HG02763 (cell line): ENCODE results near the gene OR56A3.

ENCODE experiments used
- ATAC-seq: cut with Tn5 transposase; IDR thresholded peaks from one replicate; pipeline ENCODE4 v1.9.1; 2021; ENCODE audit warnings: mild to moderate bottlenecking, moderate library complexity; ENCODE audit not compliant: unreplicated experiment

The OR56A3 gene

GRCh38 chr11:5968394-5968793 lies 26.3 kb downstream of the OR56A3 start, which contains the start of gene OR56A5:
TSS of gene OR56A5 (minus strand) at chr11:5968494. CDS start at chr11:5968494, 0 bp downstream.
- ATAC-seq, result no peak

- ATAC-seq, result no peak
These were observed 31.5 kb downstream of the OR56A3 start for GRCh38 chr11:5973530-5973929.

- ATAC-seq, result no peak
These were observed 41.4 kb downstream of the OR56A3 start for GRCh38 chr11:5983443-5983842.

GRCh38 chr11:5986885-5987284 lies 44.8 kb downstream of the OR56A3 start, which contains the start of gene OR52L1:
TSS of gene OR52L1 (minus strand) at chr11:5986985. CDS start at chr11:5986930, 55 bp downstream.
- ATAC-seq, result no peak

- ATAC-seq, result no peak
These were observed 47.2 kb downstream of the OR56A3 start for GRCh38 chr11:5989203-5989602.

GRCh38 chr11:5992150-5992549 lies 50.1 kb downstream of the OR56A3 start:
- no peak for ATAC-seq

- ATAC-seq, result no peak
These were observed 50.7 kb downstream of the OR56A3 start for GRCh38 chr11:5992604-5993251.

- no peak for ATAC-seq
These were observed 52.7 kb downstream of the OR56A3 start for GRCh38 chr11:5994791-5995190.
